Activated T-helper 2 cell treated with anti-CD3 and anti-CD28 coated beads, Interferon-gamma antibody, Interleukin-2, Interleukin-4, amounts not matched to agents 10 μg/mL and 5 μg/mL and 100 μg/mL, durations not matched to agents 14 hours and 24 hours and 36 hours (primary cell): ENCODE data around the gene ABHD2. TPM values are rescaled to one million over a fixed set of nuclear protein-coding genes. Genes with fewer than 3 reads are reported as not detected.

ENCODE experiments used
- DNase-seq: peaks from one replicate; pipeline ENCODE4 v3.0.0; 2021; ENCODE audit warnings: low spot score
- H3K27ac Mint-ChIP-seq: one replicate; pipeline ENCODE4 v1.8.0; 2021; ENCODE audit warnings: mixed read lengths
- H3K27me3 Mint-ChIP-seq: one replicate; pipeline ENCODE4 v1.8.0; 2021; ENCODE audit warnings: low read depth, mixed read lengths
- H3K36me3 Mint-ChIP-seq: one replicate; pipeline ENCODE4 v1.8.0; 2021; ENCODE audit warnings: low read depth, mixed read lengths
- H3K4me1 Mint-ChIP-seq: one replicate; pipeline ENCODE4 v1.8.0; 2021; ENCODE audit warnings: low read depth, mixed read lengths
- H3K4me3 Mint-ChIP-seq: one replicate; pipeline ENCODE4 v1.8.0; 2021; ENCODE audit warnings: low read depth, mild to moderate bottlenecking, moderate library complexity, mixed read lengths
- H3K9me3 Mint-ChIP-seq: one replicate; pipeline ENCODE4 v1.8.0; 2021; ENCODE audit warnings: mixed read lengths
- intact Hi-C: fragments of 100-400 bp; cut with micrococcal nuclease; formaldehyde crosslinking; loops from one replicate; pipeline ENCODE4 v1.15.1; 2023
- total RNA-seq: library from RNA; stranded (reverse); gene quantifications from 2 replicates; pipeline ENCODE4 v1.2.3, GENCODE V29; 2022

The ABHD2 gene
- total RNA-seq, 1 donor from 2014 or later = 59.3 TPM

DNA sequence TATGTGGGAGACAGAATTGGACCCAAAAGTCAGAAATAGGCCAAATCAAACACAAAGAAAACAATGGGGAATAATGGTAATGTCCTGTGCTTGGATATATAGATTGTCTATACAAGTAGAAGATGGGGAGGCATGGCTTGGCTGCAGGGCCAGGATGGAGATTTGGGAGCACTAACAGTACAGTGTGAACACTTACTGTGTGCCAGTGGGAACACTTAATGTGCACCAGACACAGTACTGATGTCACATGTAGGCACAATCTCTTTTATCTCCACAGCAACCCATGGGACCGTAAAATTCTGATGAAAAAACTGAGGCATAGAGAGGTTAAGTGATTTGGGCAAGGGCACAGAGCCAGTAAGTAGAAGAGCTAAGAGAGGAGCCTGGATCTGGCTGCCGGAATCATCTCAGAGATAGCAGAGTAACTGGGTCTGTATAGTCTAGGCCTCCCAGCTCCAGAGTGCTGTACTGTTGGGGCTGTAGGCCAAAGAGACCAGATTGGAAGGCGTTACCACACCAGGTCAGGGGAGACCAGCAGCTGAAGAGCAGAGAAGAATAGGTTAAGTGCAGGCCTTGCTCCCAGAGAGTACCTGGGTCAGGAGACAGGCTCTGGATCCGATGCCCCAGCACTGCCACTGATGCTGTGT lies 69.8 kb downstream of the ABHD2 start:
- DNase-seq = no peak
- no peaks in the 10 kb centered on the region for H3K9me3 Mint-ChIP-seq
- peaks cover 4% of the 10 kb centered on the region for H3K4me1 Mint-ChIP-seq
- no peaks in the 10 kb centered on the region for H3K27me3 Mint-ChIP-seq
- H3K4me3 Mint-ChIP-seq = no peak overlapping the region
- H3K27ac Mint-ChIP-seq = no peak overlapping the region
- intact Hi-C loops = no loop called here
- peaks cover 42% of the 10 kb centered on the region for H3K36me3 Mint-ChIP-seq

DNA sequence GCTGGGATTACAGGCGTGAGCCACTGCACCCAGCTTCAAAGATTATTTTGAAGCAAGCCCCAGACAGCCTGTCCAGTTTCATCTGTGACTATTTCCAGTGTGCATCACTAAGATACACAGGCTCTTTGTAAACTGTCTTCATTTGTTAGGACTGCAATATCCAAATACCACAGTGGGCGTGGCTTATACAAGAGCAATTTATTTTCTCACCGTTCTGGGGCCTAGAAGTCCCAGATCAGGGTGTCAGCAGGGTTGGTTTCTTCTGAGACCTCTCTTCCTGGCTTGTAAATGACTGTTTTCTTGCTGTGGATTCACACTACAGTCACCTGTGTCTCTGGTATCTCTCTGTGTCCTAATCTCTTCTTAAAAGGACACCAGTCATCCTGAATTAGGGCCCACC lies 73.4 kb downstream of the ABHD2 start:
- Mint-ChIP-seq H3K4me3 (no peak overlapping the region), H3K36me3 (peaks cover 36% of the 10 kb centered on the region), H3K4me1 (peaks cover 3% of the 10 kb centered on the region), H3K9me3 (no peaks in the 10 kb centered on the region), H3K27me3 (no peaks in the 10 kb centered on the region), H3K27ac (peak overlapping the region; percentile 39)
- intact Hi-C loops = no loop called here
- DNase-seq = no peak

DNA sequence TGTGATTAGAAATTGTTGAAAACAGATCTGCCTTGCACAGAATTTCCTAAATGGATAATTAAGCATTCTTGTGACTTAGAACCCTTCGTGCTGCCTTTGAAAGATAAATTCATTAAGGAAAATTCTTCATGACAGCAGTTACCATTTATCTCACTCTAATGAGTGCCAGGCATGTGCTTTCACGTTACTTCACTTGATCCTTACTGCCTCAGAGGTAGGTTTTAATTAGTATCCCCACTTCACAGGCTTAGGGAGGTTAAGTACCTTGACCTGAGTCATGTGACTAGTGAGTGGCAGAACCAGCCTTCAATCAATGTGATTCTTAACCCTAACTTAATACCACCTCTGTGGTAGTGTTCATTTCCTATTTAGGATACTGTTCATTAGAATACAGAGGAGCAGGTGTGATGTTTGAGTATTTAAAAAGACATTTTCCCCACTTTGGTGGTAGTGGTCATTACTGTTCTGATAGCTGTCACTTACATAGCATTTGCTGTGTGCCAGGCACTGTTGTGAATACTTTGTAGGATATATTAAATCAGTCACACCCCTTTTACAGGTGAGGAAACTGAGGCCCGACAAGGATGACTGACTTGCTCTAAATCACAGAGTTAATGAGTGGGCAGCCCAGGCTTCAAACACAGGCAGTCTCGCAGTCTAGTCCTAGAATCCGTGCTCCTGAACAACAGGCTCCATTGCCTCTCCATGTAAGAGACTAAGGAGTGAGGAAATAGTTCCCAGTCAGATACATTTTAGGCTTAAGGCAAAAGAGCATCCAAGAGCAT lies 75.2 kb downstream of the ABHD2 start:
- intact Hi-C loops = no loop called here
- Mint-ChIP-seq H3K4me1 (peaks cover 16% of the 10 kb centered on the region), H3K27me3 (no peaks in the 10 kb centered on the region), H3K36me3 (peaks cover 24% of the 10 kb centered on the region), H3K9me3 (no peaks in the 10 kb centered on the region), H3K27ac (no peak overlapping the region), H3K4me3 (no peak overlapping the region)
- no peak for DNase-seq

DNA sequence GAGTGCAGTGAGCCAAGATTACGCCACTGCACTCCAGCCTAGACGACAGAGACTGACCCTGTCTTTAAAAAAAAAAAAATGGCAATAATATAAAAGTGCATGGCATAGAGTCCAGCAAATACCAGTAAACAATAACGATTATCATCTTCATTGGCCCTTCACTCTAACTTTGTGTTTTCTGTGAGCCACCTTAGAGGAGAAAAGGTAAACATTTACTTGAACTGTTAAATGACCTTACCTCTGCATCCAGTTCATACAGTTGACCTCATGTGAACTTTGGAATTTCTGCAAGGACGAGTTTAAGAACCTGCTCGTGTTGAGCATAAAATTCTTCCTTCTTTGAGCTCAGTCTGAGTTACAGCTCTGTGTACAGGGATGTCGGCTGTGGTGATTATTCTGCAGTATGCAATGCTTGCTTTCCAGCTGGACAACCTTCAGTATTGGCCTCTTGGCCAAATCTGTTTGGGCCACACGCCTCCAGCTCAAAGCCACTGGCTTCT lies 76.5 kb downstream of the ABHD2 start:
- DNase-seq = no peak
- Mint-ChIP-seq H3K4me1 (peaks cover 25% of the 10 kb centered on the region), H3K27ac (peak overlapping the region; percentile 40), H3K36me3 (peaks cover 32% of the 10 kb centered on the region), H3K27me3 (no peaks in the 10 kb centered on the region), H3K9me3 (no peaks in the 10 kb centered on the region), H3K4me3 (no peak overlapping the region)
- intact Hi-C loops = loop anchor here (5.0 kb wide), 1 partner anchor 43 kb away; no protein-coding TSS in a partner anchor

DNA sequence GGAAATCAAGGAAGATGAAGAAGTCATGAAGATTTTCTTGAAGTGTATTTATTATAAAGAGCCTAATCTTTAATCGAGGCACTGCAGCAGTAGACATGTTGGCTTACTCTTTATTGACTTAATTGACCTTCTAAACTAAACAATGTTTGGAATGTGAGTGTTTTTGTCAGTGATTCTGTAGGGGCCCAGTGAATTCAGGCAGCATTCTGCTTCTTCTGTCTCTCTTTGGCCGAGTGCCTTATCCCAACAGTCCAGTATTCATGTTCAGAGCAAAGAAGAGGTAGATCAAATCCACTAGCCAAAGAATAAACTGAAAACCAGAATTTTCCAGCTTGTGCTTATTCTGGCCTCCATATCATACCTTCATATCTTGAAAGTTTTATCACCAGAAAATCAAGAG lies 77.4 kb downstream of the ABHD2 start:
- DNase-seq = no peak
- no peak overlapping the region for H3K27ac Mint-ChIP-seq
- peaks cover 25% of the 10 kb centered on the region for H3K4me1 Mint-ChIP-seq
- intact Hi-C loops = loop anchor here (5.0 kb wide), 1 partner anchor 42 kb away; no protein-coding TSS in a partner anchor
- no peaks in the 10 kb centered on the region for H3K9me3 Mint-ChIP-seq
- no peak overlapping the region for H3K4me3 Mint-ChIP-seq
- peaks cover 29% of the 10 kb centered on the region for H3K36me3 Mint-ChIP-seq
- no peaks in the 10 kb centered on the region for H3K27me3 Mint-ChIP-seq

DNA sequence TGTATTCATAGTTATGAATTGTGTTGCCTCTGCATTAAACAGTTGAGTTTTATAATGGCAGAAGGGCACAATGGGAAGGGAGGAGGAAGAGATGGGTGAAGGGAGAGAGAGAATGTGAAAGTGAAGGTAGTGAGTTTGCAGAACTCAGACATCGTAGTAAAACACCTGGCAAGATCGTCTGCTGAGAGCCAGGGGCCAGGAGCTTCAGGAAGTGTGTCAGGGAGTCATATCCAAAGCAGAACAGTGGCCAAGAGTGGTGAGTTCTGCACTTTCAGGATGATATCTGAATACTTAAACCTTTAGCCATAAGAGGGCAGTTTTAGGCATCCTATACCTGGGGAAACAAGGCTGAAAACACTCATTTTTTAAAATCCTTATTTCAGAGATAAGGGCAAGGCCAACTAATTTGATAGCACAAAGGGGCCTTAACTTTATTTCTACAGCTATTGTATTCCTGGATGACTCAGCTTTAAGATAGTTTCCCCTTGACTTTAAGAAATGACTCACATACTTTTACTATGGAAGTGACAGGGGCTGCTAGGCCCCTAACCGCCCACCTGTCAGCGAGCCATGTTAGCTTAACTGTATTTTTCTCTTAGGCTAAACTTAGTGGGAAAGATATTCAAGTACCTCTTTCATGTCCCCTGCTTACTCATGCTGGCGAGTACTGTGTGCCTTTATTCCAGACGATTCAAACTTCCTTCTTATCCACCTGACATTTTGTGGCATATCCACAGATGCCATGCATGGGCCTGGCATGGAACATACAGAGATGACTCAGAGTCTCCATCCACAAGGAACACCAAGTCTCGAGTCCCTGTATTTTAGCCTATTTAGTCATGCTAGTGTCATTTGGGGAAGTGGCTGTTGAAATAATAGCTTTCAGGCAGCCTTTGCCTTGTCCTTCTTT lies 79.3 kb downstream of the ABHD2 start:
- no peak for DNase-seq

DNA sequence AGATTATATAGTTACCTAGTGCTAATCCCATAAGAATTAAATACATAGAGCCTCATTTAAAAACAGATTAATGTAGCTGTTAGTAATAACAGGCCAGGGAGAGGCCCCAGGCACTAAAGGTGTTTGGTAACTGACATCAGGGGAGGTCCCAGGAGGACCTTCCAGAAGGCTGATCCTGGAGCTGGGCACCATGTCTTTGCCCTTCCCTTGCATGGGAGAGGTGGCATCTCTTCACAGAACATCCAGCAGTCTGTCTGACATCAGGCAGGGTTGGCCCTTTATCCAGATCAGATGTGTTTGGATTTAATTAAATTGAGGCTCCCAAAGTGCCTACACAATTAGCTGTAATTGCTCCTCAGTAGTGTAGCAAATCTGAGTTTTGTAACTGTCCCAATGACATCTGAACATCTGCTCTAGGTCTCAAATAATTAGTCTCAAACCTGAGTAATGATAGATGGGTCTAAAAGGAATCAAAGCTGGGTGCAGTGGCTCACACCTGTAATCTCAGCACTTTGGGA lies 80.1 kb downstream of the ABHD2 start:
- Mint-ChIP-seq H3K36me3 (peaks cover 21% of the 10 kb centered on the region), H3K4me3 (no peak overlapping the region), H3K4me1 (peaks cover 29% of the 10 kb centered on the region), H3K27ac (peak overlapping the region; percentile 82), H3K9me3 (no peaks in the 10 kb centered on the region), H3K27me3 (no peaks in the 10 kb centered on the region)
- intact Hi-C loops = loop anchor here (5.0 kb wide), 1 partner anchor 39 kb away; no protein-coding TSS in a partner anchor
- DNase-seq = no peak

More for the DNA sequence above, 79.3 kb downstream of the ABHD2 start:
- intact Hi-C loops = loop anchor here (1.0 to 5.0 kb wide), 6 partner anchors 10 to 99 kb away; no protein-coding TSS in a partner anchor
- Mint-ChIP-seq H3K9me3 (no peaks in the 10 kb centered on the region), H3K4me1 (peaks cover 29% of the 10 kb centered on the region), H3K27me3 (no peaks in the 10 kb centered on the region), H3K4me3 (peak overlapping the region; percentile 44), H3K36me3 (peaks cover 21% of the 10 kb centered on the region), H3K27ac (peak overlapping the region; percentile 86)

DNA sequence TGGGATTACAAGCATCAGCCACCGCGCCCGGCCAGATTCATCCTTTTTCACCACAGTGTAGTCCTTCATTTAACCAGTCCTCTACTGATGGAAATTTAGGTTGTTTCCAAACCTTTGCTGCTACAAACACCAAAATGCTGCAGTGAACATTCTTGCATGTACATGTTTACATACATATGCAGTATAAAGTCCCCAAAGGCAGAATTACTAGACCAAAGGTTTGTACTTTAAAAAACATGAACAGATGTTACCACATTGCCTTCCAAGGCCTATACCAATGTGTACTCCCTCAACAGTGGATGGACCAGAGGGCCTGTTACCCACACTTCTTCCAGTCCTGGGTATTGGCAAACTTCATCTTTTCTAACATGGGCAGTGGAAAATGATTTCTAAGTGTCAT lies 82.1 kb downstream of the ABHD2 start:
- no peak overlapping the region for H3K4me3 Mint-ChIP-seq
- intact Hi-C loops = no loop called here
- H3K36me3 Mint-ChIP-seq = peaks cover 14% of the 10 kb centered on the region
- peaks cover 29% of the 10 kb centered on the region for H3K4me1 Mint-ChIP-seq
- no peaks in the 10 kb centered on the region for H3K27me3 Mint-ChIP-seq
- DNase-seq = no peak
- no peak overlapping the region for H3K27ac Mint-ChIP-seq
- no peaks in the 10 kb centered on the region for H3K9me3 Mint-ChIP-seq

DNA sequence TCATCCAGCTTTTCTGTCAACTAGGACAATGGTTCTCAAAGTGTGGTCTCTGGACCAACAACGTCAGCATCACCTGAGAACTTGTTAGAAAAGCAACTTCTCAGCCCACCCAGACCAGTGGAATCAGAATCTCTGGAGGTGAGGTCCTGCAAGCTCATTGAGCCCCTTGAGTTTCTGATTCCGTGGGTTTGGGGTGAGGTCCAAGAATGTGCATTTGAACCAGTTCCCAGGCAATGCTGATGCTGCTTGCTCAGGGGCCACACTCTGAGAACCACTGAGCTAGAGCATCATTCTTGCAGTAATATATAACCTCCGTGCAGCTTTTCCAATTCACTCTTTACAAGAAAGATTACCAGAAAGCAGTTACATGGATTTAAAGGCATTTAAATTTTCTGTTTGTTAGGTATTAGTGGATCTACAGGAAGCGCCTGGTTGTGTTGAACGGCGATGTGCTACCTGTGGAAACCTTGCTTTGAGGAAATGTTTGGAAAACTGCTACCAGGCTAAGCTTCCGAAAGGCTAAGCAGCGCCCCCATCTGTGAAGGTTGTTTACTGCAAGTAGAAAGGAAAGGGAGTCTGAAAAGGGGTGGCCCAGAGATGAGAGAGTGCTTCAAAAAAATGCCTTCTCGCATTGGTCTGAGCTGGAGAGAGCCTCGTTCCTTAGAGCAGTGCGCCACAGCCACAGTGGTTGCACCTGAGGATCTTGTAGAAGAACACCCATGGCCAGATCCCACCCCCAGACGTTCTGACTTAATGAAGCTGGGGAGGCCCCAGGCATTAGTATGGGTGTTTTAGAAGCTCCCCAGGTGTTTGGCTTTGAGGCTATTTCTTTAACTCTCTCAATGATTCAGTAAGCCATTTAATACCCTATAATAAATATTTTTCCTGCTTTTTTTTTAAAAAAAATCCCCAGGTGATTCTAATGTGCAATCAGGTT lies 83.1 kb downstream of the ABHD2 start:
- DNase-seq = no peak
- Mint-ChIP-seq H3K27ac (no peak overlapping the region), H3K36me3 (peaks cover 11% of the 10 kb centered on the region), H3K9me3 (no peaks in the 10 kb centered on the region), H3K4me1 (peaks cover 26% of the 10 kb centered on the region), H3K27me3 (no peaks in the 10 kb centered on the region), H3K4me3 (no peak overlapping the region)
- intact Hi-C loops = no loop called here

DNA sequence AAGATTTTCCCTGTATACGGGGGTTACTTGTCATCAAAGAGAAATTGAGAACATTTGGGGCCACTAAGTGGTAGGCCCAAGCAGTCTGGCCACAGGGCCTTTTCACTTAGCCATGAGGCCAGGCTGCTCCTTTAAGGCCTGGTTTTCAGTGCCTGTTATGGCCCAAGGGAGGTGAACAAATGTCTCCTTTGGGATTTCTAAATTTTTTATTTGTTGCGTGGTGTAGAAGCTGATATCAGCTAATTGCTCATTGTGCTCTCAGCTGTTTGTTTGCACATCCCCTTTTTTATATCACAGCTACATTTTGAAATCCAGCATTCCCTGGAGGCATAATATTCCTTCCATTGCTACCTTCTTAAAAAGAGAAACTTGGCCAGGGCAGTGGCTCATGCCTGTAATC lies 84.7 kb downstream of the ABHD2 start:
- DNase-seq = no peak
- Mint-ChIP-seq H3K4me3 (no peak overlapping the region), H3K9me3 (no peaks in the 10 kb centered on the region), H3K36me3 (peaks cover 20% of the 10 kb centered on the region), H3K4me1 (peaks cover 24% of the 10 kb centered on the region), H3K27me3 (no peaks in the 10 kb centered on the region), H3K27ac (no peak overlapping the region)
- intact Hi-C loops = no loop called here

DNA sequence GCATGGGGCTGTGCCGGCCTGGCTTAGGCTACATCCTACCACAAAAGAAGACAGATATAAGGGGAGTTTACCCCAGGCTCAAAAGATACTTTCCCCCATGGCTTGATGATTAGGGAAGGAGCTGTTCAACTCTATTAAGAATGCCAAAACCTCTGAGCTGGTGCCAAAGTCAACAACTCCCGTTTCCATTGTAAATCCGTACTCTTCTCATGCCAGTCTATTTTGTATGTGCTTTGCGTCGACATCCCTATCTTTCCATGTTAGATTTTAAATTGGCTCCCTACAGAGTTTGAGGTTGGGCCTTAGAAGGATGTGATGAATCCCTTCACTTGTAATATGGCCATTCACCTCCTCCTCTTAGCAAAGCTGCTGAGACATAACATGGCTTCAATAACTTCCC lies 86.2 kb downstream of the ABHD2 start:
- intact Hi-C loops = no loop called here
- no peak overlapping the region for H3K27ac Mint-ChIP-seq

More for the DNA sequence above, 86.2 kb downstream of the ABHD2 start:
- Mint-ChIP-seq H3K27me3 (no peaks in the 10 kb centered on the region), H3K4me1 (peaks cover 23% of the 10 kb centered on the region), H3K9me3 (no peaks in the 10 kb centered on the region), H3K36me3 (peaks cover 19% of the 10 kb centered on the region), H3K4me3 (no peak overlapping the region)
- DNase-seq = no peak
